Measurements from ENCODE around the gene HEATR1. TPM values are rescaled to one million over a fixed set of nuclear protein-coding genes. Genes with fewer than 3 reads are reported as not detected.

Gene HEATR1, protein sequence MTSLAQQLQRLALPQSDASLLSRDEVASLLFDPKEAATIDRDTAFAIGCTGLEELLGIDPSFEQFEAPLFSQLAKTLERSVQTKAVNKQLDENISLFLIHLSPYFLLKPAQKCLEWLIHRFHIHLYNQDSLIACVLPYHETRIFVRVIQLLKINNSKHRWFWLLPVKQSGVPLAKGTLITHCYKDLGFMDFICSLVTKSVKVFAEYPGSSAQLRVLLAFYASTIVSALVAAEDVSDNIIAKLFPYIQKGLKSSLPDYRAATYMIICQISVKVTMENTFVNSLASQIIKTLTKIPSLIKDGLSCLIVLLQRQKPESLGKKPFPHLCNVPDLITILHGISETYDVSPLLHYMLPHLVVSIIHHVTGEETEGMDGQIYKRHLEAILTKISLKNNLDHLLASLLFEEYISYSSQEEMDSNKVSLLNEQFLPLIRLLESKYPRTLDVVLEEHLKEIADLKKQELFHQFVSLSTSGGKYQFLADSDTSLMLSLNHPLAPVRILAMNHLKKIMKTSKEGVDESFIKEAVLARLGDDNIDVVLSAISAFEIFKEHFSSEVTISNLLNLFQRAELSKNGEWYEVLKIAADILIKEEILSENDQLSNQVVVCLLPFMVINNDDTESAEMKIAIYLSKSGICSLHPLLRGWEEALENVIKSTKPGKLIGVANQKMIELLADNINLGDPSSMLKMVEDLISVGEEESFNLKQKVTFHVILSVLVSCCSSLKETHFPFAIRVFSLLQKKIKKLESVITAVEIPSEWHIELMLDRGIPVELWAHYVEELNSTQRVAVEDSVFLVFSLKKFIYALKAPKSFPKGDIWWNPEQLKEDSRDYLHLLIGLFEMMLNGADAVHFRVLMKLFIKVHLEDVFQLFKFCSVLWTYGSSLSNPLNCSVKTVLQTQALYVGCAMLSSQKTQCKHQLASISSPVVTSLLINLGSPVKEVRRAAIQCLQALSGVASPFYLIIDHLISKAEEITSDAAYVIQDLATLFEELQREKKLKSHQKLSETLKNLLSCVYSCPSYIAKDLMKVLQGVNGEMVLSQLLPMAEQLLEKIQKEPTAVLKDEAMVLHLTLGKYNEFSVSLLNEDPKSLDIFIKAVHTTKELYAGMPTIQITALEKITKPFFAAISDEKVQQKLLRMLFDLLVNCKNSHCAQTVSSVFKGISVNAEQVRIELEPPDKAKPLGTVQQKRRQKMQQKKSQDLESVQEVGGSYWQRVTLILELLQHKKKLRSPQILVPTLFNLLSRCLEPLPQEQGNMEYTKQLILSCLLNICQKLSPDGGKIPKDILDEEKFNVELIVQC (N-terminal part only)
- 14.2 TPM for total RNA-seq

DNA sequence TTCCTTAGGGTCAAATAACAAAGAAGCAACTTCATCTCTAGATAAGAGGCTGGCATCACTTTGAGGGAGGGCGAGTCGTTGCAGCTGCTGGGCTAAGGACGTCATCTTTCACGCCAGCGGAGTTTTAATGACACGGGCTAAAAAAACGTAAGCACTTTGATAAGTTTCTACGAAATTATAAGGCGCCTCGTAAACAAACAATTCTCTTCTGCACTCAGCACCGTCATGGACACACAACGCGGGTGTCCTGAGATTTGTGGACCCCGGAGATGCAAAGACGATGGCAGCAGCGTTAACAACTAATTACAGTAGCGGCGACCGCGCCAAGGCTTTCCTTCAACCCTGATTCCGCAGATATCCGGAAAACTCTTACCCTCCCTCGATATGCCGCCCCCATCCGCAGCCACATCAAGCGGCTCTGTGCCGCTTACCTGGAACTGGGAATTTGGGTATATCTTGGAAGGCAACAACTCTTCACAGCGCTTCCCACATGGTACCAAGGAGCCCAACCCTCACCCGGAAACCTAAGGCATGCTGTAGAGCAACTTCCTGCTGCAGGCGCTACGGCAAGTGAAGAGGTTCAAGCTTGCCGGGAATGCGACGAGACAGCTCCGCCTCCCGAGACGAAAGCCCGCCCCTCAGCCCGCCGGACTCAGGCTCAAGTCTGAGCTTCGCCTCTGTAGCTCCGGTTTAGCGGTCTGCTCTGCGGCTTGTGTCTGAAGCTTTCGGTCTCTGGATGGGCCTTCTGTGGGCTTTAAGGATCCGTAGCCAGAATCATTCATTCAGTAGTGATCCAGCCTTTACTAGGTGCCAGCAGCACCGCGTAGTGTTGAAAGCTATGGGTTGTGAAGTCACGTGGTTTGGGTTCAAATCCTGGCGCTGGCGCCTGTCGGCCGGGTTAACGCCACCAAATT, at the start of gene HEATR1:
Gene HEATR1 (minus strand): TSS at position 526 of the 914 bp plus-strand sequence. CDS start 421 bp downstream, at position 105.
- H3K27ac ChIP-seq: peak within 1 kb of the TSS; percentile 83
- H3K36me3 ChIP-seq: peaks cover 0 to 7% of the 10 kb centered on the region in 2 donors
- H3K4me1 ChIP-seq: peaks cover 3 to 8% of the 10 kb centered on the region in 2 donors
- no peaks in the 10 kb centered on the region for H3K9me3 ChIP-seq
- intact Hi-C loops (cut with DNase I): loop anchor here (1.0 to 10.0 kb wide), 3 partner anchors 191 to 781 kb away; partner anchors contain the start of genes ERO1B and MTR
- H3K27me3 ChIP-seq: no peaks in the 10 kb centered on the region
- peak; percentile 62 to 96 for DNase-seq (ENCODE audit: low spot score in 2 of 2)
- TF ChIP-seq, protein P1, sequence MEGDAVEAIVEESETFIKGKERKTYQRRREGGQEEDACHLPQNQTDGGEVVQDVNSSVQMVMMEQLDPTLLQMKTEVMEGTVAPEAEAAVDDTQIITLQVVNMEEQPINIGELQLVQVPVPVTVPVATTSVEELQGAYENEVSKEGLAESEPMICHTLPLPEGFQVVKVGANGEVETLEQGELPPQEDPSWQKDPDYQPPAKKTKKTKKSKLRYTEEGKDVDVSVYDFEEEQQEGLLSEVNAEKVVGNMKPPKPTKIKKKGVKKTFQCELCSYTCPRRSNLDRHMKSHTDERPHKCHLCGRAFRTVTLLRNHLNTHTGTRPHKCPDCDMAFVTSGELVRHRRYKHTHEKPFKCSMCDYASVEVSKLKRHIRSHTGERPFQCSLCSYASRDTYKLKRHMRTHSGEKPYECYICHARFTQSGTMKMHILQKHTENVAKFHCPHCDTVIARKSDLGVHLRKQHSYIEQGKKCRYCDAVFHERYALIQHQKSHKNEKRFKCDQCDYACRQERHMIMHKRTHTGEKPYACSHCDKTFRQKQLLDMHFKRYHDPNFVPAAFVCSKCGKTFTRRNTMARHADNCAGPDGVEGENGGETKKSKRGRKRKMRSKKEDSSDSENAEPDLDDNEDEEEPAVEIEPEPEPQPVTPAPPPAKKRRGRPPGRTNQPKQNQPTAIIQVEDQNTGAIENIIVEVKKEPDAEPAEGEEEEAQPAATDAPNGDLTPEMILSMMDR (IDR thresholded peaks at IDR 0.05): no peak
- peak within 1 kb of the TSS; percentile 73 to 79 for H3K4me3 ChIP-seq

DNA sequence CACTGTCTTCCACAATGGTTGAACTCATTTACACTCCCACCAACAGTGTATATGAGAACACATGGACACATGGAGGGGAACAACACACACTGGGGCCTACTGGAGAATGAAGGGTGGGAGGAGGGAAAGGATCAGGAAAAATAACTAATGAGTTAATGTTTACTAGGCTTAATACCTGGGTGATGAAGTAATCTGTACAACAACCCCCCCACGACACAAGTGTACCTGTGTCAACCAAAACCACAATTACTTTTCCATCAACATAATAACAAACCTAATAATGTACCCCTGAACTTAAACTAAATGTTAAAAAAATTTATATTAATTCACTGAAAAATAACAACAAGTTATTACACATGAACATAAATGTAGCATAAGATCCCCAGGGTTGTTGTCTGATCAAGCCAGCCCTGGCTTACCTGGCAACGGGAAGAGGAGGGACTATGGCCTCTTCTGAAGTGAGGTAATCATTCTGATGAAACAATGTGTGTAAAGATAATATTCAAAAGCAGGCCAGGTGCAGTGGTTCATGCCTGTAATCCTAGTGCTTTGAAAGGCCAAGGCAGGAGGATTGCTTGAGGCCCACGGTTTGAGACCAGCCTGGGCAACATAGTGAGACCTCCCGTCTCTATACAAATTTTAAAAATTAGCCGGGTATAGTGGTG, 40.8 kb upstream of the HEATR1 start:
- no peak for DNase-seq (ENCODE audit: low spot score in 2 of 2)
- no peak overlapping the region for H3K4me3 ChIP-seq
- H3K27ac ChIP-seq: no peak overlapping the region
- H3K36me3 ChIP-seq: no peaks in the 10 kb centered on the region
- H3K9me3 ChIP-seq: no peaks in the 10 kb centered on the region
- H3K27me3 ChIP-seq: no peaks in the 10 kb centered on the region
- TF ChIP-seq, protein P1 (IDR thresholded peaks at IDR 0.05): no peak
- intact Hi-C loops (cut with DNase I): no loop called here
- no peaks in the 10 kb centered on the region for H3K4me1 ChIP-seq

DNA sequence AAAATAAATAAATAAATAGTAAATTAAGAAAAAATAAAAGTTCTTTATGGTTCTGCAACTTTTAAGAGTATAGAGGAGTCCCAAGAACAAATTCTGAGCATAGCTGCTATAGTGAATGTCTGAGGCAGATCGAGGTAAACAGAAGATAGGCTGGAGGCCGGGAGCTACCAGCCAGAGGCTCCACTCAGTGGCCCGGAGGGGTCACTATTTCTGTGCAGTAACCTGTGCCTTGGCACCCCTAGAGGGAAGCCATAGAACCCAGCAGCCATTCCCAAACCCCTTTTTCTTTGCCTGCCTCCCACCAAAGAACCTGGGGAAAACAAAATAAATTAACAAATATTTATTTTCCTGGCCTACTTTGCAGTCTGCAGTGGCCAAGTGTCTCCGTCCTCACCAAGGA, 38.4 kb upstream of the HEATR1 start:
- Histone ChIP-seq H3K9me3 (no peaks in the 10 kb centered on the region), H3K4me1 (no peaks in the 10 kb centered on the region), H3K27ac (no peak overlapping the region), H3K27me3 (no peaks in the 10 kb centered on the region), H3K4me3 (no peak overlapping the region), H3K36me3 (no peaks in the 10 kb centered on the region)
- TF ChIP-seq, protein P1 (IDR thresholded peaks at IDR 0.05): no peak
- intact Hi-C loops (cut with DNase I): no loop called here
- no peak for DNase-seq (ENCODE audit: low spot score in 2 of 2)

DNA sequence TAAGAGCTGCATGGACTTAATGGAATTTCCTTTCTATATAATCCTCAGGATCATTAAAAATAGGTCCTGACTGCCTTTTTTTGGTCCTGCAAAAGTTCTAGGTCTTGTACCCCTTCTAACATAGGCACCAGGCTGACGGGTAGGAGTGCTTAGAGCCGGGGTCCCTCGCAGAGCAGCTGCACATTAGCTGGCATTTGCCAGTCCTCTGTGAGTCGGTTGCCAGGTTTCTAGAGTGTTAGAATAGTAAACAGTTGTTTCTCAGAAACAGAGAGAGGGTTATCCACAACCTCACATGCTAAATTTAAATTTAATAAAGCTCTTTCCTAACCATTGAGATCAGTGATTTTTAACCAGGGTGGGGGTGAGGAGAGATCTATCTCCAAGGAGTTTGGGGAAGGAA, 35.4 kb upstream of the HEATR1 start:
- Histone ChIP-seq H3K27ac (no peak overlapping the region), H3K4me3 (no peak overlapping the region), H3K9me3 (no peaks in the 10 kb centered on the region), H3K4me1 (no peaks in the 10 kb centered on the region), H3K27me3 (no peaks in the 10 kb centered on the region), H3K36me3 (no peaks in the 10 kb centered on the region)
- TF ChIP-seq, protein P1 (IDR thresholded peaks at IDR 0.05): no peak
- intact Hi-C loops (cut with DNase I): no loop called here
- no peak for DNase-seq (ENCODE audit: low spot score in 2 of 2)
